ENCODE results near the gene RTN4.

The RTN4 gene

DNA sequence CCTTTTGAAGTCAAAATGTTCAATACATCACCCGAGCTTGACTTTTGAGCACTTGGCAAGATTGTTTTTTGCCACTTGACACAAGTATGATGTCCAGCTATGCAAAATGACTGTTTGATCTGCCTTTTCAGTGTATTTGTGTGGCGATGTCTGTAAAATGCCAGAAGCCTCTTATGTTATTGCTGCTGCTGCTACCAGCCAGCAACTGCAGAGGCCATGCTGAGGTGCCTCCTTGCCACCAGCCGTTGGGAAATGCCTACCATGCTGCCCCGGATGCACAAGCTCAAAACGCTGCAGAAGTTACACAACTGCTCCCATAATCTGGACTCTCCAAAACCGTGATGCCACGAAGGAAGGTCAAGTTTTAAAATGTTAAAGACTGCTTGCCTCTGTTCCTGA, 80.3 kb downstream of the RTN4 start:
- TF ChIP-seq, protein P1, sequence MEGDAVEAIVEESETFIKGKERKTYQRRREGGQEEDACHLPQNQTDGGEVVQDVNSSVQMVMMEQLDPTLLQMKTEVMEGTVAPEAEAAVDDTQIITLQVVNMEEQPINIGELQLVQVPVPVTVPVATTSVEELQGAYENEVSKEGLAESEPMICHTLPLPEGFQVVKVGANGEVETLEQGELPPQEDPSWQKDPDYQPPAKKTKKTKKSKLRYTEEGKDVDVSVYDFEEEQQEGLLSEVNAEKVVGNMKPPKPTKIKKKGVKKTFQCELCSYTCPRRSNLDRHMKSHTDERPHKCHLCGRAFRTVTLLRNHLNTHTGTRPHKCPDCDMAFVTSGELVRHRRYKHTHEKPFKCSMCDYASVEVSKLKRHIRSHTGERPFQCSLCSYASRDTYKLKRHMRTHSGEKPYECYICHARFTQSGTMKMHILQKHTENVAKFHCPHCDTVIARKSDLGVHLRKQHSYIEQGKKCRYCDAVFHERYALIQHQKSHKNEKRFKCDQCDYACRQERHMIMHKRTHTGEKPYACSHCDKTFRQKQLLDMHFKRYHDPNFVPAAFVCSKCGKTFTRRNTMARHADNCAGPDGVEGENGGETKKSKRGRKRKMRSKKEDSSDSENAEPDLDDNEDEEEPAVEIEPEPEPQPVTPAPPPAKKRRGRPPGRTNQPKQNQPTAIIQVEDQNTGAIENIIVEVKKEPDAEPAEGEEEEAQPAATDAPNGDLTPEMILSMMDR (IDR thresholded peaks at IDR 0.05; ENCODE audit: low read length, missing control alignments) = no peak
- DNase-seq (ENCODE audit: low read depth) = no peak
- H3K4me3 ChIP-seq (replicated peaks; ENCODE audit: low read depth, low read length) = no peak overlapping the region

DNA sequence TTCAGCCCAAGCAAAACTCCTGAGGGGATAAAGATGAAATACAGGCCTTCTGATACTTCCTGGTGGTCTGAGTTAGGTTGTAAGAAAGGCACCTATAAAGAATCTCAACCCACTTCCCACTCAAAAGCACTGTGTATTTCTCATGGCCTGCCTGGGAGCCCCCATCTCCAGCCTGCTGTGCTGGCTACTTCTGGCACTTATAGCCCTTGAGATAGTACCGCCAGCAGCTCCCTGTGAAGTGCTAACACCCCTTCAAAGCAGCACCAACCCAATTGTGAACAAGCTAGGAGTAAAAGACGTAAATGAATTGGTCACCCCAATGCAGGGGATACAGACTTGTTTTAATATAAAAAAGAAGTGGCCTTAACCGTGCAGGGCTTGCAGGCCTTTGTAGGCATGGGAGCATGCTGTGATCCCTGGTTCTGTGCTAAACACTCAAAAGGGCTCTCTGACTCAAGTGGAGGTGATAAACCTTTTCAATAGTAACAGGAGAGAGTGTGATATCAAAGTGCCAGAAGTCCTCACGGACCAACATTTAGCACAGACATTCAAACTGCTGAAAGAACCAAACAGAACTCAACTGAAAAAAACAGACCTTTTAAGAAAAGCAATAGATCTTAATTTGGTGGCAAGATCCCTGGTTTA, 80.8 kb downstream of the RTN4 start:
- no peak for DNase-seq (ENCODE audit: low read depth)
- TF ChIP-seq, protein P1 (IDR thresholded peaks at IDR 0.05; ENCODE audit: low read length, missing control alignments) = no peak

DNA sequence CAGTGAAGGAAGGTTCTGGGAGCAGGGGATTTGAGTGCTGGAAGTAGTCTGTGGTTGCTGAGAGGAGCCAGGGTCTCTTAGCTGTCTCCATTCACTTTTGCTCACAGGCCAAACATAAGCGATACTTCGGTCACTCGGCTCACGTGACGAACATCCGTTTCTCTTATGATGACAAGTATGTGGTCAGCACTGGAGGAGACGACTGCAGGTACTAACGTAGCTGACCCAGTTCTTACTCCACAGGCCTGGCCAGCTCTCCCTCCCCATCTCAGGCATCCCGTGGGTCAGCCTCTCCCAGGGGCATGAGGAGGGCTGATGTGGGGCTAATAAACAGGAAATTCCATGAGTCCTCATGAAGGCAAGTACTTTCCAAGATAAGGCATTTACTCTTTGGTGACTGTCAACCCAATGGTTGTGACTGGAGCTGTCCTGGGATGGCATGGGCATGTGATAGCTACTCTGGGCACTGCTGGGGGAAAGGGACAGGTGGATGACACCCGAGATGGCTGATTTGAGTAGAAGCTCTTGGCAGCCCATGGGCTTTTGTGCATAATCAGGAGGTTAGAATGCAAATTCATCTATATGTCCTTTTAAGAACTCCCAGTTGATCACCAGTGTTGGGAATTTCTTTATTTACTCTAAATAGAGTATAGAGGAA, 81.6 kb downstream of the RTN4 start:
- DNase-seq (ENCODE audit: low read depth) = no peak

More for the DNA sequence above, 80.8 kb downstream of the RTN4 start:
- no peak overlapping the region for H3K4me3 ChIP-seq (replicated peaks; ENCODE audit: low read depth, low read length)

DNA sequence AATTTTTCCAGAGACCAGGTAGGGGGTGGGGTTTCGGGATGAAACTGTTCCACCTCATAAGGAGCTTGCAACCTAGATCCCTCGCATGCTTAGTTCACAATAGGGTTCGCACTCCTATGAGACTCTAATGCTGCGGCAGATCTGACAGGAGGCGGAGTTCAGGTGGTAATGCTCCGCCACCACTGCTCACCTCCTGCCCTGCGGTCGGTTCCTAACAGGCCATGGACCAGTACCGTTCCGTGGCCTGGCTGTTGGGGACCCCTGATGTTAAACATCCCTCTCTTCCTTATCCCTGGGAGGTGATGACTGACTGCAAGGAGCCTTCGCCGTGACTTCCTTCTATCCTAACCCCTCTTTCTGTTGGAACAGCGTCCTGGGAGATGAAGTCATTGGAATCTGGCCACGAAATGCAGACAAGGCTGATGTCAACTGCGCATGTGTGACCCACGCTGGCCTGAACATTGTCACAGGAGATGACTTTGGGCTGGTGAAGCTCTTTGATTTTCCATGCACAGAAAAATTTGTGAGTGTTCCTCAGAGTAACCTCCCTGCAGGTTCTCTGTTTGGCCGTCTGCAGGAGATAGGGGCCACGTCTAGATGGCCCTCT, 82.4 kb downstream of the RTN4 start:
- DNase-seq (ENCODE audit: low read depth) = peak; percentile 44
- no peak overlapping the region for H3K4me3 ChIP-seq (replicated peaks; ENCODE audit: low read depth, low read length)
- TF ChIP-seq, protein P1 (IDR thresholded peaks at IDR 0.05; ENCODE audit: low read length, missing control alignments) = no peak

More for the DNA sequence above, 81.6 kb downstream of the RTN4 start:
- no peak overlapping the region for H3K4me3 ChIP-seq (replicated peaks; ENCODE audit: low read depth, low read length)
- TF ChIP-seq, protein P1 (IDR thresholded peaks at IDR 0.05; ENCODE audit: low read length, missing control alignments) = no peak

DNA sequence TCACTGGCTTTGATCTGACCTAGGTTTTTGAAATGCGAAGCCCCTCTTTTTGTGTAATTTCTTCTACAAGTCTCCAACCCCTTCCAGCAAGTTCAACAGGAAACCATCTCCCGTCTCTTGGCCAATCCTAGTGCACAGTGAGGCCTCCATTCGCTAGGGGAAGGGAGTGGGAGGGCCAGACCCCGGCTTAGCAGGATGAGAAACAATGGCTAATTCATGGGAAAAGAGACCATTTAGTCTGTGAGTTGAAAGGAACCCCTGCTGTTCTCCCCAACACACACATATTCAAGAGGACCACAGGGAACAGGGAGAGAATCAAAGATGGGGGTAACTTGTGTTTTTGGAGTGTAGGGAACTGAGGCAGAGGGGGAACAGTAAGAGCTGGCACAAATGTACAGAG, 83.0 kb downstream of the RTN4 start:
- TF ChIP-seq, protein P1 (IDR thresholded peaks at IDR 0.05; ENCODE audit: low read length, missing control alignments) = no peak
- no peak overlapping the region for H3K4me3 ChIP-seq (replicated peaks; ENCODE audit: low read depth, low read length)
- no peak for DNase-seq (ENCODE audit: low read depth)

DNA sequence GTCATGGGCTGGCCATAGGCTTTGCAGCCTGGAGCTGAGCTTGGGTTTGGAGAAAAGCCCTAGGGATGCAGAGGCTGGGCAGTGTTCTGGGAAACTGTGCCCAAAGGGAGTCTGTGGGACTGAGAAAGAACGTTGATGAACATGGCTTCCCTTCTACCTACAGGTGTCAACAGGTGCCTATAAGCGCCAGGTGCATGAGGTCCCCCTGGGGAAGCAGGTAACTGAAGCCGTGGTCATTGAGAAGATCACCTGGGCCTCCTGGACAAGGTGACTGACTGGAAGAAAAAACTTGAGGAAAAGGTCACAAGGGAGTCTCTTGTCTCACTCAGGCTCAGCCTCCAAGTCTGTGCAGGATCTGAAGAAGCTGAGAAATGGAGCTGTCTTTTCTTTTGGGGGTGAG, 83.4 kb downstream of the RTN4 start:
- no peak for DNase-seq (ENCODE audit: low read depth)
- no peak overlapping the region for H3K4me3 ChIP-seq (replicated peaks; ENCODE audit: low read depth, low read length)
- TF ChIP-seq, protein P1 (IDR thresholded peaks at IDR 0.05; ENCODE audit: low read length, missing control alignments) = no peak

Data from fibroblast of pulmonary artery (primary cell).